NCI-H2171 (cell line): Measurements from ENCODE around the gene IL15RA.
"Not testable (repeated sequence)": the region's sequence is repeated elsewhere in the genome, so short reads cannot be mapped to it uniquely, and the experiment has no call there.

ENCODE experiments used
- DNase-seq: peaks from one replicate; lab custom pipeline; 2025; lab: John Stamatoyannopoulos, UW

IL15RA gene

DNA sequence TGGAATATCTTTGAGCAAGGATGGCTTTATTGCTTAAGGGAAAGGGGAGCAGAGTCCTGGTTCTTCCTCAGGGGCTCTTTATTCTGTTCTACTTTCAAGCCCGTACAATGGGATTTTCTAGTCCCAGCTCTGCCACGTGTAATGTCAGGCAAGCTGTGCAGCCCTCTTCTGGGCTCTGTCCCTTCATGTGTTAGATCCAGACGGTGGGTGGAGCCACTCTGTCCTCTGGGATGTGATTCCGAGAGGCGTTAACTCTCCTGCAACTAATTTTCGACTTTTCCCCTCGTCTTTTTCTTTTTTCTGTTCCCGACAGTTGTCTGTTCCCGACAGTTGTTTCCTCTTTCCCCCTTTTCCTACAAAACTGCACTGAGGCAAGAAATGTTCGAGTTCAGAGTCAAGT, 52.5 kb downstream of the IL15RA start:
- no peak for DNase-seq

DNA sequence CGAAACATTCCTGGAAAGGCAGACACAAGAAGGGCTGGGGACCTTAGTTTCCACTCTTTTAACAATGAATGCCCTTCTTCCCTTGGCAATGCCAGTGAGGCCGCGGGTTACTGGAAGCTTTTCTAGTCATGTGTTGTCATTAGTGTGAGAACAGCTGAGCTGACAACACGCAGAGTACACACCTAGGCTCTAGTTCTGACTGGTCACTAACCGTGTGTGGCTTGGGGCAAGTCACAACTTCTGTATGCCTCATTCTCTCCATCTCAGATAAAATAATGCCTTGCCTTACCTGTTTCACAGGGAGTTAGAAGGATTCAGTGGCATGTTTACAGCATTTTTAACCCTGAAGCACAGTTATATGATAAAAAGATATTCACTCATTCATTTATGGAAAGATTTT, 55.6 kb downstream of the IL15RA start:
- no peak for DNase-seq

DNA sequence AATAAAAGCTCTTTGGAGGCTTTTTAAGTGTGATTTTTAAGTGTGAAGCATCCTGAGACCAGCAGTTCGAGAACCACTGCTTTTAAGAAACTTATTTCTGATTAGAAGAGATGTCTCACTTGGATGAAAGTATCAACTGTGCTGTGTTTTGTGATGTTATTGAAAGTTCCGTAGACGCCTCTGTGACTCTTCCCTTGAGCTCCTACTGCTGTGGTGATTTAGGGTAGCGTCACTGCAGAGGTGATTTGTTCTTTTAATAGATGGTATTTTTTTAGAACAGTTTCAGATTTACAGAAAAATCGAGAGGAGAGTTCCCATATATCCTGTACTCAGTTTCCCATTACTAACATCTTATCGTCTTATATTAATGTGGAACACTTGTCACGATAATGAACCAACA, 57.8 kb downstream of the IL15RA start:
- DNase-seq, result no peak

DNA sequence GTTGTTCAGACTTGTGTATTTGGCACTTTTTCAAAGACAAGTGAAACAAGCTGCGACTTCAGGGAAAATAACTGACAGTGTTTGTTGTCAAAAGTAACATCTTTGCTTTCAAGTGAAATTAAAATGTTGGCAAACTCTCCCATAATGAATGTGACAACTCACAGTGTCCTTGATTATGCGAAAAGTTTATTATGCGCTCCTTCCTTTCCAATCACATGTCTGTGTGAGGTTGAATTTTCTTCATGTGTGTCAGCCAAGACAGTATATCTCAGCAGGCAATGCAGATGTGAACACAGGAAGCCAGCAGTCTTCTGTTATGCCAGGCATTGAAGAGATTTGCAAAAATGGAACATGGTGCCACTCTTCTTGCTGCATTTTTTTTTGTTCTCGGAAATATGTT, 58.6 kb downstream of the IL15RA start:
- no peak for DNase-seq

DNA sequence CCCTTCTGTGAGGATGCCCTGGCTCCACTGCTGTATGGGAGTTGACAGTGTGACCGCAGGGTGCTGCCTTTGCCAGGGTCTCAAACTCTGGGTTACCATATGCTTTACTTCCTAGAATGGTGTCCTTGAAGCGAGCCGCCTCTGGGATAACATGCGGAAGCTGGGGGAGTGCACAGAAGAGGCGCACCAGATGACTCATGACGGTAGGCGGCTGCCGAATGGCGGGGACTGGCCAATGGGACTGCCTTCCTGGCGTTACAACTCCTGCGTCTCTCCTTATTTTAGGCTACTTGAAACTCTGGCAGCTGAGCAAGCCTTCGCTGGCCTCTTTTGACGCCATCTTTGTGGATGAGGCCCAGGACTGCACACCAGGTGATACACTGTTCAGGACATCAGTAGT, 60.0 kb downstream of the IL15RA start:
- DNase-seq, result no peak

DNA sequence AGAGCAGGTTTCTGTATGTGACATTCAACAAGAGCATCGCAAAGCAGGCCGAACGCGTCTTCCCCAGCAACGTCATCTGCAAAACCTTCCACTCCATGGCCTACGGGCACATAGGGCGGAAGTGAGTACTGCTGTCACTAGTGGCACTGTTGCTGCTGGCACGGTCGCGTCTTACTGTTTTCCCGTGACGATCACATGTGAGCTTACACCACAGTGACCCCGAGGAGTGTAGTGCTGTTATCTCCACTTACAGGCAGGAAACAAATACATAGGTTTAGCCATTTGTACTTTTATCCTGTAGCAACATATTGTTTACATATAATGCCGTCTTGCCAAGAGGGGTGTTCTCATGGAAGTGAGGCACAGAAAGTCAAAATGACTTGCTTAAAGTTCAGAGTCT, 61.9 kb downstream of the IL15RA start:
- no peak for DNase-seq

DNA sequence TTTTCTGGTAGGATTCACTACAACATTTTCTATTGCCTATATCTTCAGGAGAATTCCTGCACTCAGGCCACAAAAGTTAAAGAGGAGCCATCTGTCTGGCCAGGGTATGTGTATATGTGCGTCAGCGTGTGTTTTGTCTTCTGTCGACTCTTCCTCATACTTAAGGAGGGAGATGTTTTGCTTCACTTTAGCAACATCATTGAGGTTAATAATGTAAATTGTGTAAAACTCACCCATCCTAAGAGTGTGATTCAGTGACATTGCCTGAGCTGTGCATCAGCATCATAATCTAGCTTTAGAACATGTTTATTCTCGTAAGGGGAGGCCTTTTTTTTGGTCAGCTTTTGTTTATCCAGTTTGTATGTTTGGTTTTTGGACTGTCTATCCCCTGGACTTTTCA, 63.6 kb downstream of the IL15RA start:
- DNase-seq, result no peak

DNA sequence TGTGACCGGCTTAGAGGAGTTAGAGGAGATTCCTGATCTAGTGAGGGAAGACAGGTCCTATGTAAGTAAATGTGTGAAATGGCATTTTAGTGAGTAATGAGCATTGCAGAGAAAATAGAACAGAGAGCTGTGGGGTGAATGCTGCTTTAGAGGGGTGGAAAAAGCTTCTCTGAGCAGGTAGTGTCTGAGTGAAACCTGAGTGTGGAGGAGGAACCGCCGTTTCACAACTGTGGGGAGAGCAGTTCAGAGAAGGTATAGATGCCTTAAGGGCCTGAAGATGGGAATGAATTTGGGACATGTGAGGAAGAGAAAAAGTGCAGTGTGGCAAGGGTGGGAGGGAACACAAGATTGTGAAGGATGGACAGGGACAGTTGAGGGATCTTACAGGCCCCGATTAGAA, 65.7 kb downstream of the IL15RA start:
- no peak for DNase-seq

DNA sequence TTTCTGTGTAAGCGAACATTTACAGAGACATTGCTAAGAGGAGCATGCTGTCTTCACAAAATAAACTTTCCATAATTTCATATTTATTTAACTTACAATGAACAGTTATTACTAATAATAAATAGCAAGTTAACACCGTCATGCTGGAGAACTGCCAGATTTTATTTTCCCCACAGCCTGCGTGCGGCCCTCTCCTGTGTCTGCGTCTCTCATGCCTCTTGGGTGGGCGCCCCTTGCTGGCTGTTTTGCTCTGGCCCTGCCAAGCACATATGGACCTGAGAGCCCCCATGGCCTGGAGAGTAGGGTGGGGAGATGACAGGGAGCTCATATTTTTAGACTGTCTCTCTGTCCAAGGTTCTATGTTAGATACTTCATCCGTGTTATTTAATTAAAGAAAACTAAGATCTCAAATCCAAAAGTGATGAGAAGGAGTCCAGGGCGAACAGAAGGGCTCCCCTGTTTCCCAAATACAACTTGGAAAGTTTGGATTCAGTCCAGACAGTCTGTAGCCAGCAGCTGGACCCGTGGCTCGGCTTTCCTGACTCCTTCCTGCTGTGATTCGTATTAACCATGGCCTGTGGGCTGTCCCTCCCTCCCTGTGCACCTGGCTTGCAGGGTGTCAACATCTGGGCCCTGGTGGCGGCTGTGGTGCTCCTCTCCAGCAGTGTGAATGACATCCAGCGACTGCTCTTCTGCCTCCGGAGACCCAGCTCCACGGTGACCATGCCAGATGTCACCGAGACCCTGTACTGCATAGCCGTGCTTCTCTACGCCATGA, 66.8 kb downstream of the IL15RA start:
- peak; percentile 58 for DNase-seq

DNA sequence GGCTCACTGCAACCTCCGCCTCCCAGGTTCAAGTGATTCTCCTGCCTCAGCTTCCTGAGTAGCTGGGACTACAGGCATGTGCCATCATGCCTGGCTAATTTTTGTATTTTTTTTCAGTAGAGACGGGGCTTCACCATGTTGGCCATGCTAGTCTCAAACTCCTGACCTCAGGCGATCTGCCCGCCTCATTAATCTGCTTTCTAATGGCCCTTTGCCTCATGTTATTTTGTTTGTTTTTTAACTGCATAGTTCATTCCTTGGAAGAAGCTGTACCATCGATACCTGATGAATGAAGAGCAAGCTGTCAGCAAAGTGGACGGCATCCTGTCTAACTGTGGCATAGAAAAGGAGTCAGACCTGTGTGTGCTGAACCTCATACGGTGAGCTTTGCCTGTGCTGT, 68.7 kb downstream of the IL15RA start:
- DNase-seq, result not testable (repeated sequence)

DNA sequence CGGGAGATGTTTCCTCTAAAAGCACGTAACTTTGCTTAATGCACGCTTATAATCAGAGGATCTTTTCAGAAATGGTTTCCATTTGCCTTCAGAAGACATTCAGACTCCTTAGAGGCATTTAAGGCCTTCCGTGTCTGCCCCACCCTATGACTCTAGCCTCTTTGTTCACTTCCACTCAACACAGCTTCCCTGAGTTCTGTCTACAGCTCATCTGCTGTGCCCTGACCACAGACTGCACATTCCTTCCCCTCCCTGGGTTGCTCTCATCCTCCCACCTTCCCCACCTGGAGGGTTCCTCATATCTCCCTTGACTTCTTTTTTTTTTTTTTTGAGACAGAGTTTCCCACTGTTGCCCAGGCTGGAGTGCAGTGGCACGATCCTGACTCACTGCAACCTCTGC, 70.7 kb downstream of the IL15RA start:
- DNase-seq, result no peak

DNA sequence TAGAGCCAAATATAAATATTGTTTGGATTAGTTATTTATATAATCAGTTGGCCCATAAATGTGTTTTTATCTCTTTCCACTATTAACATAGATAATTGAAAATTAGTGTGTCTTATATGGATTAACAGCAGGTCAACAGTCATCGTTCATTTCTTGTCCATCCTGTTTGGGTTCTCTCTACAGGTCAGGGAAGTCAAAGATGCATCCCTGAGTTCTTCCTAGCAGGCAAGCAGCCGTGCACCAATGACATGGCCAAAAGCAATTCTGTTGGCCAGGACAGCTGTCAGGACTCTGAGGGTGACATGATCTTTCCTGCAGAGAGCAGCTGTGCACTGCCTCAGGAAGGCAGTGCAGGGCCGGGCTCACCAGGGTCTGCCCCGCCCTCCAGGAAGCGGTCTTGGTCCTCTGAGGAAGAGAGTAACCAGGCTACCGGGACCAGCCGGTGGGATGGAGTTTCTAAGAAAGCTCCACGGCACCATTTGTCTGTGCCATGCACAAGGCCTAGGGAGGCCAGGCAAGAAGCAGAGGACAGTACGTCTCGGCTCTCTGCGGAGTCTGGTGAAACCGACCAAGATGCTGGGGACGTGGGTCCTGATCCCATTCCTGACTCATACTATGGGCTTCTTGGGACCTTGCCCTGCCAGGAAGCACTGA, 71.4 kb downstream of the IL15RA start:
- DNase-seq, result no peak

DNA sequence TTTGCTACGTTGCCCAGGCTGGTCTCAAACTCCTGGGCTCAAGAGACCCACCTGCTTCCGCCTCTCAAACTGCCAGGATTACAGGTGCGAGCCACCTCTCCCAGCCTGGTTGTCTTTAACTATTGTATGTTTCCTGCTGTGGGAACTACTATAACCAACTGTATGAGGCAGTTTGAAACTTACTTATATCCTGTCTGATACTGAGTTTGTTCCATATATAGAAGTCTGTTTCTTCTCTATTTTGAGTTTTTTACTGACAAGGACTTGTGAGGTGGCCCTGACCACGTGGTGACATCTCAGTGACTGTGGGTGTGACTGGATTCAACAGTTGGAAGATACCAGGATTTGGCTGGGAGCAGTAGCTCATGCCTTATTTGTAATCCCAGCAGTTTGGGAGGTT, 73.1 kb downstream of the IL15RA start:
- DNase-seq, result no peak

DNA sequence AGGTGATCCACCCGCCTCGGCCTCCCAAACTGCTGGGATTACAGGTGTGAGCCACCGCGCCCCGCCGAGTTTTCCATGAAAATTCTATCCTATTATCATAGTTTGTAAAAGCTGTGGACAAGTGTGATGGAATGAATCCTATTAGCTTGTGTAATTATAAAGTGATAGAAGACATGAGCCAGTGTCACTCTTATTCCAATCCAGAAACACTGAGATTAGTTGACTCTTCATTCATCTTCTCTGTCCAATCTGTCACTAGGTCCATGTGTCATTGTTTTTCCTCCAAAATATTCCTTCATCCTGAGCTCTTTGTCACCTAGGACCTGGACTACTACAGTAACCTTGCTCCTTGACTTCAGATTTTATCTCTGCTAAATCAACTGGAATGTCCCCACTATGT, 73.8 kb downstream of the IL15RA start:
- no peak for DNase-seq

DNA sequence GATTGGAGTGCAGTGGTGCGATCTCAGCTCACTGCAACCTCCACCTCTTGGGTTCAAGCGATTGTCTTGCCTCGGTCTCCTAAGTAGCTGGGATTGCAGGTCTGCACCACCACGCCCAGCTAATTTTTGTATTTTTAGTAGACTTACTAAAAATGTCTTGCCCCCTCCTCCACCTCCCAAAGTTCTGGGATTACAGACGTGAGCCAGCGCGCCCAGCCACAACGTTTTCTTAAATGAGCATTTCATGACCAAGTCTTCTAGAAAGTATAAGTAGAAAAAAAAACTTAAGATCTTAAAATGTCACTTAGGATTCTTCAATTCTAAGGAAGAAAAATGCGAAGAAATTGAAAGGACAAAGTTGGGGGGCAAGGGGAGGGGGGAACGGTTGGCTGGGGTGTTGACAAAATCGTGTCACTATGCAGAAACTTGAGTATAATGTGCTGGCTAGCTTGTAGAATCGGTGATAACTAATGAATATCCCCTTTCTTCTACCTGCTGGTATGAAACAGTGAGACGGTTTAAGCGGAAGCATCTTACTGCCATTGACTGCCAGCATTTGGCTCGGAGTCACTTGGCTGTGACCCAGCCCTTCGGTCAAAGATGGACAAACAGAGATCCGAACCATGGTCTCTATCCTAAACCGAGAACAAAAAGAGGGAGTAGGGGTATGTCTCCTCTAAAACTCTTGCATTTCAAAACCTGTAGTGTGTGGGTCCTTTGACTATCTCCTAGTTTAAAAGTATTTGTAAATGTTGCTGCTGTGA, 74.7 kb downstream of the IL15RA start:
- no peak for DNase-seq
